Measurements from ENCODE around the gene CDHR2.
"Not testable (repeated sequence)": the region's sequence is repeated elsewhere in the genome, so short reads cannot be mapped to it uniquely, and the experiment has no call there.

Gene CDHR2

DNA sequence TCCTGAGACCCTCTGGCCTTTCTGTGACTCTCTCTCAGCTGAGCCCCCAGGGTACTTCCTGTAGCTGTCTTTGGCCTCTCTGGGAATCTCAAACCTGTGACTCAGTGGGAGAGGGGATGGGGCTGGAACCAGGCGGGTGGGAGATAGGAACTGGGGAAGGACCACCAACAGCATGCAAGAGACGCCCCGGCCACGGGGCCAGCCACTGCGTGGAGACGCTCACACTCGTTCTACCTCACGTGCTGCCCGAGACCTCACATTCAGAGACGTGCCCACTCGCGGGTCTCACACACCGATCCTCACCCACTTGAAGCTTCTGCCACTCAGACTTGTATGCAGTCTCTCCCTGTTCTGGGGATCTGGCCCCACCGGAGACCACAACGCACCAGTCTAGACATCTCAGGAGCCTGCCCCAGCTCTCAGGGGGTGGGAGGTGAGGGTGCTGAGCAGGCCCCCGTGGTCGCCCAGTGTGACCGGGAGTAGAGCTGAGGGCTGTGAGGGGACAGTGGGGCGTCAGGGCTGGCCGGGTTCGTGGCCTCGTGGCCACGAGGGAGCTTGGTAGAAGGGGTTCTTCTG is 47.0 kb downstream of the CDHR2 start:
- DNase-seq (ENCODE audit: low read depth in 2 of 2): no peak

DNA sequence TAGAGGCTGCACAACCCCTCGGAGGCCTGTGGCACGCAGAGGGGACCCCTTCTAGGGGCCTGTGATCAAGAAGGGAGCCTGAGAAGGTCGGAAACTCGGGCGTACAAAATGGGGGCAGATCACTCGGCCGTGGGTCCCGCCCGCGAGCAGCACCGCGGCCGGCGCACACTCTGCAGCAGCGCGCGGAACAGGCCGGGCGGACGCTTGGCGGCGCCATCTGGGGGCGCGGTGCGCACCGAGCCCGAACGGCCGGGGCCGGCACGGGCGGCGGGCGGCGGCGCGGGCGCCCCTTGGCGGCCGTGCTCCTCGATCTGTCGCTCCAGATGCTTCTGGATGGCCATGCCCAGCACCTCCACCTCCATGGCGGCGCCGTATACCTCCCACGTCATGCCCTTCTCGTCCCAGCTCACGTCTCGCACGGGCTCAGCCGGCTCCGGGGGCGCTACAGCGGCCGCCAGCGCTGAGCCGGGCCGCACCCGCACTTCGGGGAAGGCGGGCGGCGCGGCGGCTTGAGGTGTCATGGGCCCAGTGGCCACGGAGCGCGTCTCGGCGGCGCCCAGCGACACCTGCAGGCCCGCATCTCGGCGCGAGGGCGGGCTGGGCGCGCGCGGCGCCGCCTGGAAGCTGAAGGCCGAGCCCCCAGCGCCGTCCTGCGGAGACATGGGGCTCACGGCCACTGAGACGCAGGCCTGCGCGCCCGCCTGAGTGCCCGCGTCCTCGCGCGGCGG is 47.7 kb downstream of the CDHR2 start:
- peak; percentile 23 to 69 for DNase-seq (ENCODE audit: low read depth in 2 of 2)

DNA sequence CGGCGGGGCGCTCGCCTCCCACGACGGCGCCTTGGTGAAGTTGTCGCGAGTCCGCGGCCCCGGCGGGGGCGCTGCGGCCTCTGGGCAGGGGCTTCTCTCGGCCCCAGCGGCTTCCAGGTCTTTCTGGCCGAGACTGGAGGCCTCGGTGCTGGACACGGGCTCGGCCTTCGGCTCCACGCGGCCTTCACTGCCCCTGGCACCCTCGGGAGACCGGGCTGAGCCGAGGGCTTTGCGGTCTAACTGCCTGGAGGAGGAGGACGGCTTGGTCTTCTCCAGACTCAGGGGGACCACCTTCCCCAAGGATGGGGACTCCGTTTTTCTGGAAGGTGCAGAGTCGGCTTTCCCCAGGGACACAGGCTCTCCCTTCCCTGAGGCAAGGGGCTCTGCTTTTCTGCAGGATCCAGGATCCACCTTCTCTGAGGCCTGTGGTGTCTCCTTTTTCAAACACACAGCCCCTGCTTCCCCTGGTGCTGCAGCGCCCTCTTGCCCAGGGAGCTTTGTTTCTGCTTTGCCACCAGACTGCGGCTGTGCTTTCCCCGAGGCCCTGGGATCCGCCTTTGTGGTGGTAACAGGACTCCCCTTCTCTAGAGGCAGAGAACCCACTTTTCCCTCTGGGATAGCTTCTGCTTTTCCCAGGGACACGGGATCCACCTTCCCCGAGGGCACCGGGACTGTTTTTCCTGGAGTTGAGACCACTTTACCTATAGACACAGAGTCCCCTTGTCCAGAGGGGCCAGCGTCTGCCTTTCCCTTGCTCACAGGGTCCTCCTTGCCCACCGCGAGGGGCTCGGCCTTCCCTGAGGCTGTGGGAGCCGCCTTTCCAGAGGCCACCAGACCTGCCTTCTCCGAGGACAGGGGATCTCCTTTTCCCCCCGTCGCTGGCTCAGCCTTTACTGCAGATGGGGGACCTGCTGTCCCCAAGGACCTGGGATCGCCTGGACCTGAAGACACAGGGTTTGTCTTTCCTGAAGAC is 48.6 kb downstream of the CDHR2 start:
- no peak for DNase-seq (ENCODE audit: low read depth in 2 of 2)

DNA sequence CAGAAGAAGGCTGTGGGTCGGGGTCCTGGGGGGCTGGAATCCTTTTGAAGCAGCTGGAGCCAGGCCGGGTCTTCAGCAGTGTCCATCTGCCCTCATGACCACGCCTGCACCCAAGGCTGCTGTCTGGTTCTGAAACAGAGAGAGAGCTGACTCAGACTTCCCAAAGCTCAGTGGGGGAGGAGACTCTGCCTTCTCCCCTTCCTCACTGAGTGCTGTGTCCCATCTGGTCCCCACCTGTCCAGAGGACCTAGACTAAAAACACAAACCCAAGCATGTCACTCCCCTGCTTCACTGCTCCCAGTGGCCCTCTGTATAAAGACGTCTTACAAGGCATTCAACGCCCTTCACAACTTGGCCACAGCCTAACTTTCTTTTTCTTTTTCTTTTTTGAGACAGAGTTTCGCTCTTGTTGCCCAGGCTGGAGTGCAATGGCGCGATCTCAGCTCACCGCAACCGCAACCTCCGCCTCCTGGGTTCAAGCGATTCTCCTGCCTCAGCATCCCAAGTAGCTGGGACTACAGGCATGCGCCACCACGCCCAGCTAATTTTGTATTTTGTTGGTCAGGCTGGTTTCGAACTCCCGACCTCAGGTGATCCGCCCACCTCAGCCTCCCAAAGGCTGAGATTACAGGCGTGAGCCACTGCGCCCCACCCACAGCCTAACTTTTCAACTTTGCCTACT is 50.7 kb downstream of the CDHR2 start:
- not testable (repeated sequence) for DNase-seq (ENCODE audit: low read depth in 2 of 2)

DNA sequence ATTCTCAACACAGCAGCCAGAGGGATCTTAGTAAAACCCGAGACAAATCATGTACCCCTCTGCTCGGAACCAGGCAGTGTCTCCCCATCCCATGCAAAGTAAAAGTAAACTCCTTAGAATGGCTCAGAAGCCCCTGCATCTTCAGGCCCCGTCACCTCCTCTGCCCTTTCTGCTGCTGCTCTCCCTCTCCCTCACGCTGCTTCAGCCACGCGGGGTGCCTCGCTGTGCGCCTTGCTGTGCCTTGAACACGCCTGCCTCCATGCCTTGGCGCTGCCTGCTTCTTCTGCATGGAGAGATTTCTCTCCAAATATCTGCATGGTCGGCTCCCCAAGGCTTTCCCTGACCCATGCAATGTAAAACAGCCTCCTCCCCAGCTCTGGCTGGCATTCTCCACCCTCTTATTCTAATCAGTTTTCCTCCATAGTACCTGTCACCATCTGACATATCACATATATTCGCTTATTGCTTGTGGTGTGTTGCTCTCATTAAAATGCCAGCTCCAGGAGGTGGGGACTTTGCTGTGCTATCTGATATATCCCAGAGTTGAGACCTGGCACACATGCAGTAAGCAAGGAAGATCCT is 52.9 kb downstream of the CDHR2 start:
- DNase-seq (ENCODE audit: low read depth in 2 of 2): no peak

DNA sequence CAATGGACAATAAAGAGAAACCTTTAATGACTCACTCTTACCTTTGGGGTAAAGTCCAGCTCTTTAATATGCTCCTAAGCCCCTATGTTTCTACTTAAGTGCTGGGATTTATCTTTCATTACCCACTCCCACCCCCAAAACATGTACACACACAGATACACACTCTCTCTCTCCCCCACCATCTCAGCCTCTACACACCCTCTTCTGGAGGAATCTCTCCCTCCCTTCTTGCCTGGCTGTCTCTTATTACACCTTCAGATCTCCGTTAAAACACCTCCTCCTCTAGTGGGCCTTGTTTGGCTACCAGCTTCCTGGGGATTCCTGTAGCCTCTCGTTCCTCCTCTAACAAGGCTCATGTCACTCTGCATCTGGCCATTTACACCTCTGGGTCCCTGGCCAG is 53.9 kb downstream of the CDHR2 start:
- DNase-seq (ENCODE audit: low read depth in 2 of 2): no peak

DNA sequence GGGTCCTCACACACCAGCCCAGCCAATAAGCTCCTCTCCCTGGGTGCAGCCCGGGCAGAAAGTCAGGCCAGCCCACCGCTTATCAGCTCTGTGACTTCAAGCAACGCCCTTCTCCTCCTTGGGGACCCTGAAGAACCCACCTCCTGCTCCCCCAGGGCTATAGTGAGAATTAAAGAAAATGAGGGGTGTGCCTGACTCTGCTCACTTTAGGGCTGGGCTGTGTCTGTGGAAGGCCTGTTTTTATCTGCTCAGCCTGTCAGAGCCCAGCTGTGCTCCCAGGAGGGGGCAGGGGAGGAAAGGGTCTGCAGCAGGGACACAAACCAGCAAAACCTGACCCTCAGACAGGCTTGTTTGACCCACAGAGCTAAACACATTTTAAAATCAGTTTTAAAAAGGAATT is 56.9 kb downstream of the CDHR2 start:
- DNase-seq (ENCODE audit: low read depth in 2 of 2): no peak

DNA sequence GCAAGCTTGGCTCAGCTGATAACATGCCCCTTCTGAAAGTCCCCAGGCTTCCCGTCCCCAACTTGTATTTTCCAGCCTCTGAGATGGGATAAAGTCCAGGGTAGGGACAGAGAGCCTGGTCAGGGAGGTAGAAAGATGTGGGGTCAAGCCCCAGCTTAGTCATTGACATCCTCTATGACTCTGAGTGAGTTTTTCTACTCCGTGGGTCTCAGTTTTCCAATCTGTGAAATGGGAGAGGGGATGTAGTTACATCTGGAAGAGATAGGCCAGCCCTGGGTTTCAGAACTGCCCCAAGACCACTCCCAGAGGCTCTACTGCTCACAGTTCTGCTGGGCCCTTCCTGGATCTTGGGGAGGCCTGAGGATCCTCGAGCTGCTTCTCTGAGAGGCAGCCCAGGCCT is 57.7 kb downstream of the CDHR2 start:
- no peak for DNase-seq (ENCODE audit: low read depth in 2 of 2)

DNA sequence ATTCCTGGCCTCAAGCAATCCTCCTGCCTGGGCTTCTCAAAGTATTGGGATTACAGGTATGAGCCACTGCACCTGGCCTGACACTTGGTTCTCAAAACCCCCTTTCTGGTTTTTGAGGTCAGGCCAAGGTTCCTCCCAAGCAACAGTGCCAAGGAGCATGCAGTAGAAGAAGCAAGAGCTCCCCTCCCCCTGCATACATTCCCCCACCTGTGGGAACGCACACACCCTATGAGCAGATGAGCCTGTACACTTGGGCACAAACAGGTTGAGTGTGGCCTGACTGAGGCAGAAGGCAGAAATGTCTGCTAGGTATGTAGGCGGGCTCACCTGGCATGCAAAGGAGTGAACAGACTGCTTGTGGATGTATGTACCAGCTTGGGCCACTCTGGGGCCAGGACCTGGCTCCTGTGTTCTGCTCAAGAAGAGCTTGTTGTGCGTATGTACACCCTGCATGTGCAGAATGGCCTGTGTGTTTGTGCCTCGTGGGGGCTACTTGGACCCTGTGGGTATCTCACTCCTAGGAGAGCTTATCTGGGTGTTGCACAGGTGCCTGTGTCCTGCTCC is 59.1 kb downstream of the CDHR2 start:
- no peak for DNase-seq (ENCODE audit: low read depth in 2 of 2)

DNA sequence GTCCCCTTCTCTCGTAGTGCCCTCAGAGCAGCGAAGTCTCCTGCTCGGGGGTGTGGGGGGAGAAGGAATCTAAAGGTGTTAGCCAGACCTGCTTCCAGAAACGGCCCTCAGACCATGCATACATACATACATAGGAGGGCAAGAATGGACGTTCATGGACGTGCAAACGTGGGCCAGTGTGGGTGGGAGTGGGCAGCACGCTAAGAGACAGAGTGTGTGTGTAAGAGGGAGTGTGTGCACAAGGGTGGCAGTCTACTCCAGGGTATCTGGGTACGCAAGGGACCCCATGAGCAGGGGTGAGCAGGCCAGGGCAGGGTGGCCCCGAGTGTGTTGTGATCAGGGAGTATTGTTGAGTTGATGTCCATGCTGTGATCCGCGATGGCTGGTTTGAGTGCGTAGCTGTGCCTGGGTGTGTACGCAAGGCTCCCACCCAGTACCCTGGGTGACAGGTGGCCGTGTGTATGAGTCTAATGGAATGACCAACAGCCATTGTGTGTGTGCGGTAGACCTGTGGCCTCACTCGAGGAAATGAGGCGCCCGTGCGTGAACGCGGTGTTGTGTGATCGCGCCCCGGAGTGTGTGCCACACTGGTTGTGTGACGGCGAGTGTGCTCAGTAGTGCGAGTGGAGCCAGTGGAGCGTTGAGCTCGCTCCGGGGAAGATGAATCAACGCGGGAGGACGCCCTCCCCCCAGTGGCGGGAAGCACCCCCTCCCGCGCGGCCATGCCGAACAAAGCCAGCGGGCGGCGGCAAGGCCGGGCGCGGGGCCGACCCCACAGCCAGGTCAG is 60.0 kb downstream of the CDHR2 start:
- DNase-seq (ENCODE audit: low read depth in 2 of 2): no peak

DNA sequence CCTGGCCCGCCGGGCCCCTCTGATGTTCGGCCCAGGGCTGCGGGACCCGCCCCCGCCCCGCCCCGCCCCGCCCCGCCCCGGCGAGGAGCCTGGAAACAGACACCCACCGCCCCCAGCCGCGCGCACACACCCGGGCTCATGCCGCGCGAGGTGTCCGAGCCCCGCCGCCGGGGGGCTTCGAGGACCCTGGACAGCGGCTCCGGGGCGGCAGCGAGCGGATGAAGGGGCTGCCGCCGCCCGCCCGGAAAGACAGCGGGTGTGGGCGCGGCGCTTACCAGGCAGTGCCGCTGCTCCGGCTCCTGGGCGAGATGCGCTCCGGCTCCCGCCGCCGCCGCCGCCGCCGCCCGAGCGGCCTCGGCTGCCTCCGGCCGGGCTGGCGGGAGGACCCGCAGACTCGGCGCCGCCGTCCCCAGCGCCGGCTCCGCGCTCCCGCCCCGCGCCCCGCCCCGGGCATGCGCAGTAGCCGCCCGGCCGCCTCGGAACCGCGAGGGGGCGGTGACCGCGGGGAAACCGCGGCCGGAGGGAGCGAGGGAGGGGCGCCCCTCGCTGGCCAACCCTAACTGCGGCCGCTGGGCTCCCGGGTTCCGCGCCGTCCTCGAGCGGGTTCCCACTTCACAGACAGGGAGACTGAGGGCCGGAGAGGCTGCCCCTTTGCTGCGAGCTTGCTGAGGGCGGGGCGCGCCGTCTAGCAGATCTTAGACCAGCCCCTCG is 60.7 kb downstream of the CDHR2 start, which contains the start of gene GPRIN1:
Gene GPRIN1 (minus strand): TSS at position 433 of the 711 bp plus-strand sequence. CDS start 10,322 bp downstream, outside the sequence.
- DNase-seq (ENCODE audit: low read depth in 2 of 2): peak in 1 of 2 donors; percentile 52

DNA sequence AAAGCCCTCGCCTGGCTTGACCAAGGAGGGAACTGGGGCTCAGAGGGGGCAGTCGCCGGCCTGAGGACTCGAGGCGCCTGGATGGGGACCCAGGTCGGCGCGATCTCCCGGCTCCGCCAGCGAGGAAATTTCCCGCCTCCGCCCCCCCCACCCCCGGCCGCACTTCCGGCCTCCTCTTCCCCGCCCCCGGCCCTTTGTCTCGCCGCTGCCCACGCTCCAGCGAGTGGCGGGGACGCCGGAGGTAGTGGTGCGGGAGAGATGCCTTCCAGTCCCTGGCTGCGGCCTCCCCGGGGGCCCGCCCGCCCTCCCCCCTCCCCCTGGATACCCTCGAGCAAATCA is 61.3 kb downstream of the CDHR2 start:
- no peak for DNase-seq (ENCODE audit: low read depth in 2 of 2)

DNA sequence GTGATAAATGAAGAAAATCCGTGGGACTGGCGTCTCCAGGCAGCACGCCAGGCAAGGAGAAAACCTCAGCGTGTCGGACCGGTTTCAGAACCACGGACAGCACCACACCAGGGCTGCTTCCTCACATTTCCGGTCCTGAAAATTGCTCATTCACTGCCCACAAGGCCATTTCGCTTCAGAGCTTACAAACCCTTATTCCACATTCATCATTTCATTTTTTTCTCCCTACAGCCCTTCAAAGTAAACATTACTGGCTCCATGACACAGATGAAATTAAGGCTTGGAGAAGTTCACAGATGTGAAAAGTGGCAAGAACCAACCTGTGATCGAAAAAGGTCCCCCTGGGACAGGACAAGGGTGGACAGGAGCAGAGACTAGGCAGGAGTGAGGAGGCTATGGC is 62.3 kb downstream of the CDHR2 start:
- no peak for DNase-seq (ENCODE audit: low read depth in 2 of 2)

DNA sequence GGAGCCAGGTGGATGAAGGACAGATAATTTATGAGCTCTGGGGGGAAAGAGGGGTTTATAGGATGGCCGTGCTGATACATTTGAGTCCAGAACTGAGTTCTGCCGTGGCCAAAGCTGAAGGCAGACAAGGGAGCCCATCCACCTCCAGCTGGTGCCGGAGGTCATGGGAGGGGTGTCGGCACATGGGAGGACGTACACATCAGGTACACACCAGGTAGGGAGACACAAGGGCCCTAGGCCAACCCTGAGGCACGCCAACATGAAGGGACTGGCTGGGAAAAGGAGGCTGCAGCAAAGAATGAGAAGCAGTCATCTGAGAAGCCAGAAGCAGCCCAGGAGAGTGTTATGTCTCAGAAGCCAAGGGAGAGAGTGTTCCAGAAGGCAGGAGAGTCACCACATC is 62.9 kb downstream of the CDHR2 start:
- DNase-seq (ENCODE audit: low read depth in 2 of 2): no peak

DNA sequence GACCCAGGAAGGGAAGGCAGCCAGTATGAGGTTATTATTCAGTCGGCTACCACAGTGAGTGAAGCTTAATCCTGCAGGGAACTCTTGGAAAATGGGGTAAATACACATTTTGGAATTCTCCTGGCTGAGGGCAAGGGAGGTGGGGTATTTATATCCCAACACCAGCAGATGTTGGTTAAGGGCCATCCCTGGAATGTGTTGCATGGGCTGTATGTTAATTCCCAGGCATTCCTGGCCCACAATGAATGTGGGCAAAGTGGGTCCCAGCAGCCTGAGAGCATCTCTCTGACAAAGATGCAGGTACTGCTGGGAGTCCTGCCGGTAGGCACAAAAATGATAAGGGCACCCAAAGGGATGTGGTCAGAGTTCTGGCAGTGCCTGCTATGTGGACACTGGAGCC is 63.7 kb downstream of the CDHR2 start:
- DNase-seq (ENCODE audit: low read depth in 2 of 2): no peak

DNA sequence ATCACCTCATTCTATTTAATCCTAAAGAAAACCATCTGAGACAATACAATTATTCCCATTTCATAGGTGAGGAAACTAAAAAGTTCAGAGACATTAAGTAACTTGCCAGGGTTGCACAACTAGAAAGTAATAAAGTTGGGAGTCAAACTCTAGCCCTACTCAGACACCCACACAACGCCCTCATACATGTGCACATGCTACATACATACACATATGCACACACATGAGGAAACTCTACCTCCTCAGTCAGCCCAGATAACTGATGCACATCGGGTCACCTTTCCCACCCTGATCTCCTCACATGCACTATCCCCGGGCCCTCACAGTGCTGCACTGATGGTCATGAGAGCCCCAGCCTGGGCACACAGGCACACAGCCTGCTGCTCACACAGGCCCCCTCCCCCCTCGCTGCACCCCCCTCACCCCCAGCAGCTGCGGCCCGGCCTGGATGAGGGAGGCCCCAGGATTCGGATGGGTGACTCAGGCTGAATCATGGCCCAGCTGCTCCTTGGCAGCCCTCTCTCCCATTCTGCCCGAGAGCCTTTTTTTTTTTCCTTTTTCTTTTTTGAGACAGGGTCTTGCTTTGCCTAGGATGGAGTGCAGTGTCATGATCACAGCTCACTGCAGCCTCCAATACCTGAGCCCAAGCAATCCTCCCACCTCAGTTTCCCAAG is 65.8 kb downstream of the CDHR2 start:
- no peak for DNase-seq (ENCODE audit: low read depth in 2 of 2)

DNA sequence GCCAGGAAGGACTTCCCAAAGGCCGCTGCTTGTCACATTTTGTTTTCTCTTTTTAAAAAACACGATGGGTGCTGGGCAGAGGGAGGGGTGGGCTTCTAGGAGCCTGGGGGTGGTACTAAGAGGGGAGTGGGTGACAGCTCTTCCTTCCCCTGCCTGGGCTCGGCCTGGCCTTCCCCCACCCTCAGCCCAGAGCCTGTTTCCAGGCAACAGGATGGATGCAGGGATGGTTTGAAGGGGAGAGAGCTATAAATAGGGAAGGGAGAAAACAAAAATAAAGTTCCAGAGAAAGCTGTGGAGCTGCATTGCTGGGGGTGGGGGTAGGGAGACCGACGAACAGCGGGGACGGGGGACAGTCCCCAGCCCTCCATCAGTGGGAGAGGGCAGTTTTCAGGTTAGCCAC is 67.4 kb downstream of the CDHR2 start:
- no peak for DNase-seq (ENCODE audit: low read depth in 2 of 2)

DNA sequence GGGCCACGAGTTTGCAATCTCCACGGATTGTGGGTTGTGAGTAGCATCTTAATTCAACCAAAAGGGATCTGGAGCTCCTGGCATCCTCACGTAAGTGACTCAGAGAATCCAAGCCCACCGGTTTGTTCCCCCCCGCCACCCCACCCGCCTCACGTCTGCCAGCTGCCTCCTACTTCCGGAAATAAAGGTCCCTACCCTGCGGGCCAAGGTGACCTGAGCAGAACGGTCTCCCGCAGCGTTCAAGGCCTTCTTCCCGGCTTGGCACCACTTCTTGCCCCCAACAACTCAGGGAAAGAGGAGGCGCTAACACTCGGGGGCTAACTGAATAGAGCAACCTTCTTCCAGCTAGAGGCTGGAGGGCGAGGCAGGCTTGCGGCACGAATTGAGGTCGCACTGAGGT is 69.6 kb downstream of the CDHR2 start:
- DNase-seq (ENCODE audit: low read depth in 2 of 2): no peak

DNA sequence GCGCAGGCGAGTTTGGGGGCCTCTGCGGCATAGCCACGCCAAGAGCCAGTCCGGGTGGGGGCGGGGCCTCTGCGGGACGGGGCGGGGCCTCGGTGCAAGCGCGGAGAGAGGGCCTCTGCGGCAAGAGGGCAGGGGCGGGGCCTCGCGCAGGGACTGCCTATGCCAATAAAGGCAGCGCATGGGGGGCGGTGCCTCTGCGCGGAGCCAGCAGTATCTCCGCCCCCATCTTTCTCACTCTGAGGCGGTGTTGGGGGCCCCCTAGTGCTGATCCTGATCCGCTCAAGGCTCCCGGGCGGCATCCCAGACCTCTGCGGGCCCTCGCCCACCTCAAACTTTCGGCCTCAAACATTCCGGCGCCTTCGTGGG is 70.0 kb downstream of the CDHR2 start:
- DNase-seq (ENCODE audit: low read depth in 2 of 2): peak; percentile 68 to 77
